ENCODE measurements around the gene CALD1.

The CALD1 gene

GRCh38 chr7:134789967-134790685, 10.7 kb downstream of the CALD1 start:
- DNase-seq: no peak

- DNase-seq: no peak
These were observed 13.5 kb downstream of the CALD1 start for GRCh38 chr7:134792968-134793367.

GRCh38 chr7:134795231-134795630, 15.8 kb downstream of the CALD1 start:
- no peak for DNase-seq

GRCh38 chr7:134798155-134798554, 18.7 kb downstream of the CALD1 start:
- no peak for DNase-seq

- DNase-seq: no peak
These were observed 19.9 kb downstream of the CALD1 start for GRCh38 chr7:134799377-134799776.

GRCh38 chr7:134802762-134803161, 23.3 kb downstream of the CALD1 start:
- no peak for DNase-seq

- DNase-seq: no peak
These were observed 24.9 kb downstream of the CALD1 start for GRCh38 chr7:134804351-134804750.

- no peak for DNase-seq
These were observed 25.4 kb downstream of the CALD1 start for GRCh38 chr7:134804854-134805253.

GRCh38 chr7:134806197-134806596, 26.8 kb downstream of the CALD1 start:
- no peak for DNase-seq

- DNase-seq: no peak
These were observed 30.2 kb downstream of the CALD1 start for GRCh38 chr7:134809616-134810015.

- no peak for DNase-seq
These were observed 32.3 kb downstream of the CALD1 start for GRCh38 chr7:134811765-134812164.

GRCh38 chr7:134813663-134814396, 34.4 kb downstream of the CALD1 start:
- no peak for DNase-seq

- DNase-seq: no peak
These were observed 35.4 kb downstream of the CALD1 start for GRCh38 chr7:134814730-134815364.

GRCh38 chr7:134818613-134819345, 39.3 kb downstream of the CALD1 start:
- no peak for DNase-seq

- DNase-seq: no peak
These were observed 40.0 kb downstream of the CALD1 start for GRCh38 chr7:134819401-134819800.

- DNase-seq: no peak
These were observed 40.9 kb downstream of the CALD1 start for GRCh38 chr7:134820295-134820694.

GRCh38 chr7:134820778-134821177, 41.3 kb downstream of the CALD1 start:
- DNase-seq: no peak

GRCh38 chr7:134823400-134823799, 44.0 kb downstream of the CALD1 start:
- DNase-seq: no peak

- no peak for DNase-seq
These were observed 46.2 kb downstream of the CALD1 start for GRCh38 chr7:134825666-134826065.

GRCh38 chr7:134826105-134826504, 46.7 kb downstream of the CALD1 start:
- no peak for DNase-seq

- DNase-seq: no peak
These were observed 48.0 kb downstream of the CALD1 start for GRCh38 chr7:134827436-134827835.

- no peak for DNase-seq
These were observed 48.5 kb downstream of the CALD1 start for GRCh38 chr7:134827889-134828288.

- no peak for DNase-seq
These were observed 48.9 kb downstream of the CALD1 start for GRCh38 chr7:134828361-134828760.

All from T-helper 1 cell (primary cell).